A673 (cell line): ENCODE measurements around the gene TSSK2. TPM values are rescaled to one million over a fixed set of nuclear protein-coding genes. Genes with fewer than 3 reads are reported as not detected.

Experiments used
- BruUV-seq: library from RNA; stranded (reverse); fragments of 400-500 nt; replicated peaks from 2 replicates; lab custom pipeline; 2021; lab: Mats Ljungman, UMichigan
- CTCF ChIA-PET: fragments of 300-600 bp; sonication (Branson Sonifier 250); formaldehyde crosslinking; loops from one replicate; lab custom pipeline; 2022; ENCODE audit warnings: antibody characterized with exemption; lab: Charles Lee
- POLR2A ChIA-PET: fragments of 300-600 bp; sonication (Branson Sonifier 250); formaldehyde crosslinking; loops from one replicate; lab custom pipeline; 2022; ENCODE audit warnings: antibody characterized with exemption; ENCODE audit not compliant: low non-redundant PET; lab: Charles Lee
- DNase-seq: peaks from one replicate; pipeline ENCODE4 v3.0.0-alpha.2; 2015; ENCODE audit warnings: low spot score
- H3K27ac ChIP-seq: fragments of 200-600 bp; sonication (generic); 2 replicates; pipeline ENCODE4 v1.5.1; 2016; ENCODE audit warnings: mixed run types, low read depth, mild to moderate bottlenecking, mixed read lengths, antibody characterized with exemption, low read length; ENCODE audit not compliant: poor library complexity, severe bottlenecking
- H3K27me3 ChIP-seq: fragments of 200-600 bp; sonication (generic); replicated peaks from 2 replicates; pipeline ENCODE4 v1.6.1; 2017; ENCODE audit warnings: mixed run types, low read depth, mild to moderate bottlenecking, mixed read lengths, antibody characterized with exemption, low read length; ENCODE audit not compliant: insufficient read depth, poor library complexity
- H3K36me3 ChIP-seq: fragments of 200-600 bp; sonication (generic); 2 replicates; pipeline ENCODE4 v1.6.1; 2016; ENCODE audit warnings: mixed run types, mild to moderate bottlenecking, mixed read lengths, antibody characterized with exemption, low read length; ENCODE audit not compliant: insufficient read depth, poor library complexity, severe bottlenecking
- H3K4me1 ChIP-seq: fragments of 200-600 bp; sonication (generic); 2 replicates; pipeline ENCODE4 v1.6.1; 2017; ENCODE audit warnings: mixed run types, mild to moderate bottlenecking, mixed read lengths, antibody characterized with exemption, low read length; ENCODE audit not compliant: insufficient read depth, poor library complexity, severe bottlenecking
- H3K4me3 ChIP-seq: fragments of 200-600 bp; sonication (generic); 2 replicates; pipeline ENCODE4 v1.5.1; 2016; ENCODE audit warnings: low read depth, mixed run types, mild to moderate bottlenecking, mixed read lengths, low read length; ENCODE audit not compliant: poor library complexity, severe bottlenecking
- H3K9me3 ChIP-seq: fragments of 200-600 bp; sonication (generic); 2 replicates; pipeline ENCODE4 v1.6.1; 2016; ENCODE audit warnings: mixed run types, low read depth, mild to moderate bottlenecking, mixed read lengths, antibody characterized with exemption, low read length; ENCODE audit not compliant: poor library complexity, severe bottlenecking
- EZH2 ChIP-seq: fragments of 200-600 bp; sonication (generic); IDR thresholded peaks from 2 replicates; pipeline ENCODE4 v1.6.1; 2017; ENCODE audit warnings: borderline replicate concordance, low read depth, mild to moderate bottlenecking, mixed read lengths, antibody characterized with exemption, low read length; ENCODE audit not compliant: poor library complexity, severe bottlenecking
- intact Hi-C: fragments of 100-400 bp; cut with micrococcal nuclease; formaldehyde crosslinking; loops from one replicate; pipeline ENCODE4 v1.10.0; 2022; ENCODE audit not compliant: unreplicated experiment
- total RNA-seq: library from RNA; stranded (reverse); gene quantifications from 2 replicates; pipeline ENCODE4 v1.2.3, GENCODE V29; 2021
- TF ChIP-seq, protein P1 (sequence below): fragments of 300-800, 200-600 bp; sonication (generic); conservative IDR thresholded peaks from 2 replicates; pipeline ENCODE4 v1.5.1; 2017; ENCODE audit warnings: low read depth, mild to moderate bottlenecking, antibody characterized with exemption, low read length, moderate library complexity, mixed read lengths

The TSSK2 gene
- total RNA-seq, 1 experiment from 2014 or later, result not detected

DNA sequence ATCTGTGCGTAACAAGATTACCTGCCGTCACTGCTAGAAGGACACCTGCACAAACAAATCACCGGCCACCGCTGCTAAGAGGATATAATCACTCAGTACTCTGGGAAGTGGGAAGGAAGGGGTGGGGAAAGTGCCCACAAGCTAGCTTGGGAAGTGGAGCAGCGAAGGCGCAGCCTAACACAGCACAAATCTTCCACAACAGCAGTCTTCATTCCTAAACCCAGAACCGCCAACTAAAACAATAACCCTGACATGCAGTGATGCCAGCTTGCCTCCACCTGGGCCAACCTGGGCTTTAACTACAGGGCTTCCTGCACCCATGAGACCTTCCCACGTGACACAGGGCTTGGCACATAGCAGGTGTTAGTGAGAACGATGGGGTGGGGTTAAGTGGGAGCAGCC lies 14.0 kb upstream of the TSSK2 start:
- H3K27me3 ChIP-seq, result no peaks in the 10 kb centered on the region
- H3K4me1 ChIP-seq, result peaks cover 7% of the 10 kb centered on the region
- H3K36me3 ChIP-seq, result peaks cover 5% of the 10 kb centered on the region
- ChIA-PET CTCF (no interaction called here), POLR2A (interaction anchor here (0.6 kb wide), 1 partner anchor 114 kb away, joined by 3 read pairs; no protein-coding TSS in a partner anchor)
- TF ChIP-seq, protein P1, sequence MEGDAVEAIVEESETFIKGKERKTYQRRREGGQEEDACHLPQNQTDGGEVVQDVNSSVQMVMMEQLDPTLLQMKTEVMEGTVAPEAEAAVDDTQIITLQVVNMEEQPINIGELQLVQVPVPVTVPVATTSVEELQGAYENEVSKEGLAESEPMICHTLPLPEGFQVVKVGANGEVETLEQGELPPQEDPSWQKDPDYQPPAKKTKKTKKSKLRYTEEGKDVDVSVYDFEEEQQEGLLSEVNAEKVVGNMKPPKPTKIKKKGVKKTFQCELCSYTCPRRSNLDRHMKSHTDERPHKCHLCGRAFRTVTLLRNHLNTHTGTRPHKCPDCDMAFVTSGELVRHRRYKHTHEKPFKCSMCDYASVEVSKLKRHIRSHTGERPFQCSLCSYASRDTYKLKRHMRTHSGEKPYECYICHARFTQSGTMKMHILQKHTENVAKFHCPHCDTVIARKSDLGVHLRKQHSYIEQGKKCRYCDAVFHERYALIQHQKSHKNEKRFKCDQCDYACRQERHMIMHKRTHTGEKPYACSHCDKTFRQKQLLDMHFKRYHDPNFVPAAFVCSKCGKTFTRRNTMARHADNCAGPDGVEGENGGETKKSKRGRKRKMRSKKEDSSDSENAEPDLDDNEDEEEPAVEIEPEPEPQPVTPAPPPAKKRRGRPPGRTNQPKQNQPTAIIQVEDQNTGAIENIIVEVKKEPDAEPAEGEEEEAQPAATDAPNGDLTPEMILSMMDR, result no peak
- no peak for TF ChIP-seq EZH2
- no peak overlapping the region for H3K4me3 ChIP-seq
- no TSS peak for BruUV-seq
- H3K9me3 ChIP-seq, result no peaks in the 10 kb centered on the region
- H3K27ac ChIP-seq, result no peak overlapping the region
- DNase-seq, result no peak
- intact Hi-C loops, result no loop called here

DNA sequence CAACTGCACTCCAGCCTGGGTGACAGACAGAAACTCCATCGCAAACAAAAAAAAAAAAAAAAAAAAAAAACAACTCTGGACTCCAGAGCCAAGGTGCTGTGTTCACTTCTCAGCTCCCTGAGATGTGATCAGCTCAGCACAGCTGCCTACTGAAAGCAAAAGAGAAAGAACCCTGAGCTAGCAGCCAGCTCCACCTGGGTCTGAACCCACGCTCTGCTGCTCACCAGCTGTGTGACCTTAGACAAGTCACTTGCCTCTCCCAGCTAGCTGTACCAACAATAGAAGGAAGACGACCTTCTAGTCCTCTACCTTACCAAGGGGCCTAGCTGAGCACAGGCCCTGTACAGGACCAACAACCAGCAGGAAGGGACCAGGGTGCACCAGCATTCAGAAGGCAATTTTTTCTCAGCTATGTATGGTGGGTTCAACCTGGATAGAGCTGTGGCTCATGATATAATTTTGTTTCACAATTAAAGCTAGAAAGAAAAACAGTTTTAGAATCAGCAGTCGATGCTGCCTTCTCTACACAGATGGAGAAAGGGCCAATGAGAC lies 12.7 kb upstream of the TSSK2 start:
- no peaks in the 10 kb centered on the region for H3K27me3 ChIP-seq
- BruUV-seq, result no TSS peak
- POLR2A ChIA-PET, result no interaction called here
- peaks cover 2% of the 10 kb centered on the region for H3K36me3 ChIP-seq
- CTCF ChIA-PET, result no interaction called here
- no peak overlapping the region for H3K27ac ChIP-seq
- no peak overlapping the region for H3K4me3 ChIP-seq
- H3K4me1 ChIP-seq, result peaks cover 13% of the 10 kb centered on the region
- no peak for DNase-seq
- no peak for TF ChIP-seq EZH2
- TF ChIP-seq, protein P1, result no peak
- intact Hi-C loops, result no loop called here
- H3K9me3 ChIP-seq, result no peaks in the 10 kb centered on the region

DNA sequence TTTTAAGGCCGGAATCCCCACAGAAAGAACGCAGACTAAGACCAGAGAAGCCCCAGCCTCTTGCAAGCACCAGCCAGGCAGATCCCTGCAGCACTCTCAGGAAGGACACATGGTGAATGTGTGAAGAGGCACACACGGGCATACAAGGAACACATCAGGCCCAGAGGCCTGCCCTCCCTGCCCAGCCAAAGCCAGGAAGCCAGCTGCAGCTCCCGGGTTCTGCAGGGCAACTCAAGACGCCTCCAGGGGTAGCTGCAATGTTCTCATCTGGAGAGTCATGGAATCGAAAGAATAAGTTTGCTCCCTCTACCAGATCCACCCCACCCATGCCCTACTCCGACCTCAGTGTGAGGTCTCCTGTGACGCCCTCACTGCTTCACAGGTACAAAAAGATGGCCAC lies 11.2 kb upstream of the TSSK2 start:
- Histone ChIP-seq H3K4me1 (peaks cover 13% of the 10 kb centered on the region), H3K27me3 (no peaks in the 10 kb centered on the region), H3K36me3 (peaks cover 2% of the 10 kb centered on the region), H3K4me3 (no peak overlapping the region), H3K9me3 (no peaks in the 10 kb centered on the region), H3K27ac (no peak overlapping the region)
- no TSS peak for BruUV-seq
- intact Hi-C loops, result no loop called here
- CTCF ChIA-PET, result no interaction called here
- DNase-seq, result no peak
- POLR2A ChIA-PET, result no interaction called here
- TF ChIP-seq, protein P1, result no peak
- no peak for TF ChIP-seq EZH2
